Esophagus (tissue), 2 donors: ENCODE results near the gene MOB2. TPM values are rescaled to one million over a fixed set of nuclear protein-coding genes. Genes with fewer than 3 reads are reported as not detected.

Source experiments
- H3K27ac ChIP-seq, 2 donors: one replicate each; pipeline ENCODE4 v1.5.1; 2013; ENCODE audit warnings: low read depth in 2 of 2, mild to moderate bottlenecking in 2 of 2, inconsistent platforms in 1 of 2, low read length in 1 of 2, moderate library complexity in 1 of 2
- H3K27me3 ChIP-seq, 2 donors: one replicate each; pipeline ENCODE4 v1.6.1; 2013; ENCODE audit warnings: low read length in 2 of 2, control low read depth in 1 of 2, mild to moderate bottlenecking in 1 of 2; ENCODE audit not compliant: insufficient read depth in 2 of 2, control insufficient read depth in 1 of 2
- H3K36me3 ChIP-seq, 2 donors: one replicate each; pipeline ENCODE4 v1.6.1; 2013; ENCODE audit warnings: low read length in 1 of 2; ENCODE audit not compliant: control insufficient read depth in 2 of 2, insufficient read depth in 2 of 2
- H3K4me1 ChIP-seq, 2 donors: one replicate each; pipeline ENCODE4 v1.6.1; 2013; ENCODE audit warnings: low read length in 1 of 2; ENCODE audit not compliant: control insufficient read depth in 2 of 2, insufficient read depth in 2 of 2
- H3K4me3 ChIP-seq, 2 donors: one replicate each; pipeline ENCODE4 v1.5.1; 2013; ENCODE audit warnings: low read length in 2 of 2, mild to moderate bottlenecking in 2 of 2, low read depth in 1 of 2, moderate library complexity in 1 of 2
- H3K9me3 ChIP-seq, 2 donors: one replicate each; pipeline ENCODE4 v1.6.1; 2013; ENCODE audit warnings: mild to moderate bottlenecking in 2 of 2, low read depth in 1 of 2, low read length in 1 of 2, moderate library complexity in 1 of 2; ENCODE audit not compliant: control insufficient read depth in 2 of 2, insufficient read depth in 1 of 2
- WGBS, 2 donors: extraction: QIAGEN DNeasy Blood & Tissue Kit; methylation state at CpG; one replicate each; pipeline ENCODE4 v1.1.7; 2013; 5-methylcytosine and 5-hydroxymethylcytosine counted together
- polyA plus RNA-seq, 2 donors: library from polyadenylated mRNA; stranded (reverse); fragments of 200-250 nt; gene quantifications; one replicate each; pipeline ENCODE4 v1.2.3, GENCODE V29; 2013
- donor health status: healthy with polysubstance abuse.
- donor health status: Bipolar disorder and iron deficiency.

Gene MOB2
- polyA plus RNA-seq, 2 donors = 33.2 to 43.8 TPM

GRCh38 chr11:1490651-1491050, 4.1 kb upstream of the MOB2 start:
- 79 to 85% methylated on average over 7 of the region's 7 CpGs for WGBS, 2 donors
- Histone ChIP-seq H3K4me3 (no peak overlapping the region), H3K4me1 (peaks cover 21 to 33% of the 10 kb centered on the region in 2 donors)

DNA sequence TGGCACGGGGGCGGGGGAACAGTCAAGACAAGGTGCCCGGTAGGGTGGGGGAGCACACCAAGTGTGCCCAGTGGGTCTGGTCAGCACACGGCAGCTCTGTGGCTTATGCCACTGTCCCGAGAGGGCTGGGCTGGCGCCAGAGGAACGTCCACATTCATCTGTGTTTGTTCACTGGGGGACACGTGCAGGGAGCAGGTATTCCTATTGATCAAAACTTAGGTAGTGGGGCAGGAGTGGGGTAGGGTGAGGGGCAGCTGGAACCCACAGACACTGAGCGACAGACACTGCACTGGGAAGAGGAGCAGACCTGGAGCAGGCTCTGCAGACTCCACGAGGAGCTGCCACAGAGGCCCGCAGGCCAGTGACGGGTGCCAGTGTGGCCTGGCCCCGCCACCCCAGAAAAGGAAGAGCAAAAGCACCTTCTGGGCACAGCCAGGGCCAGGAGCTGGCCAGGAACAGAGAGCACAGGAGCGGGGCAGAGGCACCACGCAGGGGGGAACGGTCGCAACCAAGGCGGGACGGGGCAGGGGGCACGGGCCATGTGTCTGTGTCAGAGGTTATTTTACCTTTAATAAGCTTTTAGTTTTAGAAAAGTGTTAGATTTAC, 2.1 kb upstream of the MOB2 start:
- Histone ChIP-seq H3K4me3 (no peak overlapping the region), H3K4me1 (peaks cover 21 to 43% of the 10 kb centered on the region in 2 donors), H3K27me3 (no peaks in the 10 kb centered on the region), H3K27ac (no peak overlapping the region), H3K9me3 (no peaks in the 10 kb centered on the region), H3K36me3 (peaks cover 0 to 6% of the 10 kb centered on the region in 2 donors)
- WGBS, 2 donors = 77 to 85% methylated on average over 20 of the region's 20 CpGs

More at GRCh38 chr11:1490651-1491050, 4.1 kb upstream of the MOB2 start:
- H3K27me3 ChIP-seq = no peaks in the 10 kb centered on the region
- no peaks in the 10 kb centered on the region for H3K9me3 ChIP-seq
- H3K27ac ChIP-seq = no peak overlapping the region
- H3K36me3 ChIP-seq = peaks cover 0 to 4% of the 10 kb centered on the region in 2 donors

DNA sequence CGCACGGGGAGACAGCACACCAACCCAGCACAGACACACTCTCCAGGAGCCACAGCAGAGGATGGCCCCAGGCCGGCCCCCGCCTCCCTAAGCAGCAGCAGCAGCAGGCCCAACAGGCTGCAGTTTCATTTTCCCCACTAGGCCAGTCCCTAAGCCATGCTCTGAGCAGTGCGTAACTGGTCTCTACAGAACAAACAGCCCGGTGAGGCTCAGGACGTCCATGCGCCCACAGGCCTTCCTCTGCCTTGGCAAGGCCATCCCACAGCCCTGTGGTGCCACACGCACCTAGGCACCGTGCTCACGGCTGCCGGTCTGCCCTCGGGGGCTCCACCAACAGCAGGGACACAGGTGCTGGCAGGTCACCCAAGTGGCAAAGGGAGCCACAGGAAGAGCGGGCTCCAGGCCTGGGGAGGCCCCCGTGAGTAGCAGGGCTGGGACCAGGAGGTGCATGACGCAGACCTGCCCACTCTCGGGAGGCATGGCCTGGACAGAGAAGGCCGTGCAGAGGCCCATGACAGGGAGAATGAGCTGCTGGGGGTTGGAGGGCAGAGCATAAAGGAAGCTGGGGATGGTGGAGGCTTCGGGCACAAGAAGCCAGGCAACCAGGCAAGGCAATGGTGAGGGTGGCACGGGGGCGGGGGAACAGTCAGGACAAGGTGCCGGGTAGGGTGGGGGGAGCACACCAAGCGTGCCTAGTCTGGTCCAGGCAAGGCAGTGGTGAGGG, 1.4 kb upstream of the MOB2 start:
- no peaks in the 10 kb centered on the region for H3K9me3 ChIP-seq
- peaks cover 21 to 48% of the 10 kb centered on the region in 2 donors for H3K4me1 ChIP-seq
- no peaks in the 10 kb centered on the region for H3K27me3 ChIP-seq
- peak overlapping the region; percentile 47 to 60 for H3K27ac ChIP-seq
- H3K36me3 ChIP-seq = peaks cover 0 to 10% of the 10 kb centered on the region in 2 donors
- no peak overlapping the region for H3K4me3 ChIP-seq
- 65 to 80% methylated on average over 23 of the region's 23 CpGs for WGBS, 2 donors

DNA sequence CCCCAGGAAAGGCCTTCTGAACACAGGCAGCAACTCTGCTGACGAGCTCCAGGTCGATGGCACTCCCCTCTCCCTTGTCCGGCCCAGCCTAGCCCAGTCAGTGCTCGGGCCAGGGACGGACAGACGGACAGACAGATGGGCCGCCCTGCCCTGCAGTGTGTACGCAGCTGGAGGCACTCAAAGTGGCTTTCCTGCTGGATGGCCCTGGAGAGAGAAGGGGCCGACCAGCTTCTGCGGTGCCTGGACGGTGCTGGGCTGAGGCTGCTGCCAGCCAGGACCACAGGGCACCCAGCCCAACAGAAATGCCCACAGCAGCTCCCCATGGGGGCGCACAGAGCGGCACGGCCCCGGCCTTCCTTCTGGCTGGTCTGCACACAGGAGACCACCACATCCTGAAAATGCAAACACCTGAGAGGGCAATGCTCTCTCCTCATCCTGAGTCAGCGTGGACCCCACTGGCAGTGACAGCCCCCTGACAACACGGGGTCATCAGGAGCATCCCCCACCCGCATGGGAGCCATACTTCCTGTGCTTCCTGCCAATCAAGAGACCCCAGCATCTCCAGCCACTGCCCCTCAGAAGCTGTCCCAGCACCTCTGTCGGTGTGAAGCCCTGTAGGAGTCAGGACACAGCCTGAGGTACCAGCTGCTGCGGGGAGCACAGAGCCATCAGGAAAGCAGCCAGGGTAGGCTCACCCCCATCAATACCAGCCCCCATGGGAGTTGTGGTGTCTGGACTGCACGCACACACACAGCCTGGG, 692 bp upstream of the MOB2 start:
- no peaks in the 10 kb centered on the region for H3K27me3 ChIP-seq
- peaks cover 21 to 55% of the 10 kb centered on the region in 2 donors for H3K4me1 ChIP-seq
- H3K36me3 ChIP-seq = peaks cover 0 to 10% of the 10 kb centered on the region in 2 donors
- WGBS, 2 donors = 75 to 76% methylated on average over 20 to 21 of the region's 21 CpGs
- peak overlapping the region; percentile 47 to 60 for H3K27ac ChIP-seq
- H3K9me3 ChIP-seq = no peaks in the 10 kb centered on the region
- no peak overlapping the region for H3K4me3 ChIP-seq

DNA sequence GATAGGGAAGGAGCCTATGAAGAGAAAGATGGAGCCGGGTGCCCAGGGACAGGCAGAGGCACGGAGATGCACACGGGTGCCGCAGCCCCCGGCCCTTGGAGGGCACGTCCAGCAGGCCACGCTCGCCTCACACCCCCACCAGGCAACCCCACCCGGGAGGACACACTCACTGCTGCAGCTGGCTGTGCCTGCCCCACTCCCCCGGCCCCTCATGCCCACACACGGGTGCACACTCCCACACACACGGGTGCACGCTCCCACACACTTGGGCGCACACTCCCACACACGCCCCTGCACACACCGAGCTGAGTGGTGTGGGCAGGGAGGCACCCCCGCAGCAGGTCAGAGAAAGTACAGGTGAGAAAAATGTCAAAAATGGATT, 1.1 kb downstream of the MOB2 start:
- WGBS, 2 donors = 48 to 55% methylated on average over 17 of the region's 17 CpGs
- peak overlapping the region; percentile 74 to 84 for H3K27ac ChIP-seq
- peaks cover 21 to 59% of the 10 kb centered on the region in 2 donors for H3K4me1 ChIP-seq
- H3K9me3 ChIP-seq = no peaks in the 10 kb centered on the region
- no peaks in the 10 kb centered on the region for H3K27me3 ChIP-seq
- H3K36me3 ChIP-seq = peaks cover 1 to 19% of the 10 kb centered on the region in 2 donors
- H3K4me3 ChIP-seq = peak overlapping the region; percentile 29 to 39

DNA sequence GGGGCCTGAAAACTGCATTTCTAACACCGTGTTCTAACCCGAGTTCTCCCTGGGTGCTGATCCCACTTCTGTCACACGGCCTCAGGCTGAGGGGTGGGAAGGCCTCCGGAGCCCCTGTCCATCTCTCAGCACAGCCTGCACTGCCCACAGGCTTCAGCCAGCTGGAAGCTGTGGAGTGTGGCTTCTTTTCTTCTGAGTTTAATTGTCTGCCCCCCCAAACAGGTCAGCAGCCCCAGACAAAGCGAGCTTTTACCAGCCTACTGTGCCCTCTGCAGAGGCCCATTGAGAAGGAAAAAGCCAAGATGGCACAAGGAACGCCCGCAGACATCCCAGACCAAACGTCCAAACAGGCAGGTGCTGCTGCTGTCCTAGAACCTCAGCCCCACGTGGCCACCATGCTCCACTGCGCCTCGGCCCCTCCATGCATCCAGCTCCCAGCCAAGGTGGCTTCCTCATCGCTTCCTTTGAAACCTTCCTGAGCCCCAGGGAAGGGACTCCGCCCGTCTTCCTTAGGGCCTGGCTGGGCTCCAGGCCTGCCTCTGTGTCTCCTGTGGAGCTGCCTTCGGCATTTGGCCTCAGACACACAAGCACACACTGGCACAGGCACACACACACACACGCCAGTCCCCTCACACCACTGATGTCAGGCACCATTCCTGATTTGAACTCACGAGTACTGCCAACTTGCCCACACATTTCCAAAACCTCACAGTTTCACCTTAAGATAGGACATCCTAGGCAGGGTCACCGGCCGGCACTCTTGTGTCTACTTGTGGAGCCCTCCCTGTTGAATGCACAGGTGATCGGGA, 1.7 kb downstream of the MOB2 start:
- no peaks in the 10 kb centered on the region for H3K9me3 ChIP-seq
- WGBS, 2 donors = 55 to 66% methylated on average over 20 of the region's 20 CpGs
- peak overlapping the region; percentile 29 to 39 for H3K4me3 ChIP-seq
- H3K27ac ChIP-seq = peak overlapping the region; percentile 74 to 84
- H3K36me3 ChIP-seq = peaks cover 7 to 25% of the 10 kb centered on the region in 2 donors
- peaks cover 21 to 59% of the 10 kb centered on the region in 2 donors for H3K4me1 ChIP-seq
- no peaks in the 10 kb centered on the region for H3K27me3 ChIP-seq

DNA sequence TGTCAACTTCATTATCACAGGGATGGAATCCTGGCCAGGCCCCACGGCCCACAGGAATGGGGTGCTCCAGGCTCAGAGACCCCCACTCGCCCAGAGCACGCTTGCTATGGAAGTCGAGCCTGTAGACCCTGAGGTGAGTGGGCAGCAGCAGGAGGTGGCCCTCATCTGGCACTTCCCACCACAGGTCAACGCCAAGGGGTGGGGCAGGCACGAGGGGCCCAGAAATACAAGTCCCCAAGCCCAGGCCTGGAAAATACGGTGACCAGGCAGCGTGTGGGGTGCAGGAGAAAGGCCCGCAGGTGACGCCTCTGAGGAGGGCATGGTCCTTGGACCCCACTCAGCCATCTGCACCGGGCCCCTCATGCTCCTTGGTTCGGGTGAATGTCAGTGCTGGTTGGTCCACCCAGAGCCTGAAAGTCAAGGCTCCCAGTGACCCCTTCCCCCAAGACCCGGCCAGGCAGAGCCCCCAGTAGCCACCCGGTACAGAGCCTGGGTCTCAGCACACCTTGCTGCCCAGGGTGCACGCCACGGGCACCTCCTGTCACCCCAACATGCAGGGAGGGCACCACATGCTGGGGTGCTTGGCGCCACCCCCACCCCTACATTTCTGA, 2.4 kb downstream of the MOB2 start:
- Histone ChIP-seq H3K27ac (peak overlapping the region; percentile 73 to 84), H3K4me3 (no peak overlapping the region), H3K36me3 (peaks cover 7 to 32% of the 10 kb centered on the region in 2 donors), H3K9me3 (no peaks in the 10 kb centered on the region), H3K27me3 (no peaks in the 10 kb centered on the region), H3K4me1 (peaks cover 23 to 61% of the 10 kb centered on the region in 2 donors)
- WGBS, 2 donors = 86 to 90% methylated on average over 17 of the region's 17 CpGs

GRCh38 chr11:1483445-1483961, 3.1 kb downstream of the MOB2 start:
- H3K9me3 ChIP-seq = no peaks in the 10 kb centered on the region
- H3K27me3 ChIP-seq = no peaks in the 10 kb centered on the region
- H3K4me1 ChIP-seq = peaks cover 25 to 58% of the 10 kb centered on the region in 2 donors
- H3K4me3 ChIP-seq = peak overlapping the region in 1 of 2 donors; percentile 4
- peak overlapping the region; percentile 73 to 84 for H3K27ac ChIP-seq
- WGBS, 2 donors = 55 to 59% methylated on average over 6 of the region's 6 CpGs
- H3K36me3 ChIP-seq = peaks cover 7 to 32% of the 10 kb centered on the region in 2 donors
